Hematopoietic multipotent progenitor cell (in vitro differentiated cells): Measurements from ENCODE around the gene MGLL. TPM values are rescaled to one million over a fixed set of nuclear protein-coding genes. Genes with fewer than 3 reads are reported as not detected.
A peak's percentile ranks its signal among the peaks of the same experiment; 100 is the strongest.

Source experiments
- DNase-seq, 3 donors: peaks; one replicate each; pipeline ENCODE4 v3.0.0-alpha.2; 2011 to 2015; ENCODE audit warnings: low read depth in 2 of 3, low spot score in 2 of 3
- total RNA-seq: library from RNA; depleted of rRNA; stranded (reverse); fragments of >200 nt; gene quantifications from one replicate; pipeline ENCODE4 v1.2.3, GENCODE V29; 2012

MGLL gene
- total RNA-seq, 1 donor: 52.2 TPM

DNA sequence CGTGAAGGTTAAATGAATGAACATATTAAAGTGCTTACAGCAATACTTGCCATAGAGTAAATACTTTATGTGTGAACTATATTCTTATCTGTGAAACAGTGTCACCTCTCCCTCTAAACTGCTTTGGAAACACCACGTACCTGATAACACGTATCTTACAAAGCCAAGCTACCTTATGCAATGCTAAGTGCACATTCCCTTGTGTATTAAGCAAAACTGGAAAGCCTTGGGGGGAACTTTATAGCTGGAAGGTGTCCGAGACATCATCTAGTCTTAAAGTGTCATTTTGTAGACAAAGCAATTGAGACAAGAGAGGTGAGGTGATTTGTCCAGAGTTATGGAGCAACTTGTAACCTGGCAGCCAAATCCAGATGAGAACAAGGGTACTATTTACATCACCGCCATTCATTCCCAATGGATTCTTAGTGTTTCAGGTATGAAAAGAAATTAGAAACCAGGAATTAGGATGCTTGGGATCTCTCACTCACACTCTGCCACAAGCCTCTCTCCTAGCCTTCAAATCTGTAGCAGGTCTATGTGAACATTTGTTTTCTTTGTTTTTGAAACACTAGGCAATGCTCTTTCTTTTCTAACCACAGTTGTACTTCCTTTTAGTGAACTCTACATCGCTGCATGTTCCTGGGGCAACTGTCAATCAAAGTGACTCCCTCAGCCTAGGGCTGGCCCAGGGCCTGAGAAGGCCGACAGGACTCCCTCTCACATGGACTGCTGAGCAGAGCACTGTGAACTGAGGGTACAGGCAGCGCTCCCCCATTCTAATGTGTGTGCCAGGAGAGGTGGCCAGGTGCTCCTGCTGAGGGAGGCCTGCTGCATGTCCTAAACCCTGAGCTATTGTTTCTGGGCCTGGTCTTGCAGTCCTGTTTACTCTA is 13.9 kb upstream of the MGLL start:
- DNase-seq: peak in 1 of 3 donors; percentile 60

DNA sequence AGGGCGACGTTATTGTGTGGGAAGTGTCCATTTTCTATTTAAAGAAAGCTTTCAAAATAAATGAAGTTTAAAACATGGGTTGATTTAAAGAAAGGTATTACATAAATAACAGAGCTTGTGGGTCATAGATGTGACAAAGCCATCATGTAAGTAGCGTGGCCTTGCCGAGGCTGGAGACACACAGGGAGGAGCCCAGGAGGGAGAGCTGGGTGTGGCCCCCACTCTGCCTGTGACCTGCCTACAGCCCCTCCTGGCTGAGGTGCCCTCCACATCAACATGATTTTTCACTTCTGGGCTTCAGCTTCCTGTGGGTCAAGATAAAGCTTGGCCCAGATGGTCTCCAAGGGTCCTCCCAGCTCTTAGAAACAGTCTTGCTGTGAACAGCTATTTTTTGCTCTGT is 12.5 kb upstream of the MGLL start:
- no peak for DNase-seq

- DNase-seq: no peak
Measured at GRCh38 chr3:127833281-127834032, 11.1 kb upstream of the MGLL start.

DNA sequence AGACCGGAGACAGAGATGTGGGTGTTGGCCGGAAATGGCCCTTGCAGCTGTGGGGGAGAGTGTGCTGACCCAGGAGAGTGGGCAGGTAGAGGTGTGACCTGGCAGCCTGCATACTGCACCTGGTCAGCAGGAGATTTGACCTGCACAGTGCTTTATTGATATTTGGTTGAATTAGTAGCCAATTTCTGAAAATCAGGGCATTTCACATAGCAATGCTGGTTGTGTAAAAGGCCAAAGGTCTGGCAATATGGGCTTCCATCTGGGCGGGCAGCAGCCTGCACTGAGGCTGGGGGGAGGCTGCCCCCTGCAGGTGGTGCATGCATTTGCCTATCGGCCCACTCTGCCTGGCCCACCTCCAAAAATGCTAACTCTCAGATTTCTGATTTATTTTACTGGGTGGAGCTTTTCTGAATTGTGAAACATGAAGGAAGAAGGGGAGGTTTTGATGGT is 9.4 kb upstream of the MGLL start:
- DNase-seq: peak in 2 of 3 donors; percentile 62 to 87

DNA sequence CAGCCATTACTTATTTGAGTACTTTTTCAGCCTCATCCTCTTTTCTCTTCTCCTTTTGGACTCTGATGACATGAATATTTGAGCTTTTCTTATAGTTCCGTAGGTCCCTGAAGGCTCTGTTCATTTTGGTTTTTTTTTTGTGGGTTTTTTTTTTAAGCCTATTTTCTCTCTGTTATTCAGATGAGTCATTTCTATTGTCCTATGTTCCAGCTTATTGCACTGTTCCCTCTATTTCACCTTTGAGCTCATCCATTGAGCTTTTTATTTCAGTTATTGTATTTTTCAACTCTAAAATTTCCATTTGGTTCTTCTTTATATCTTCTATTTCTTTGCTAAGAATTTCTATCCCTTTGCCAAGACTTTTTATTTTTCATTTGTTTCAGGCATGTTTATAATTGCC is 7.2 kb upstream of the MGLL start:
- no peak for DNase-seq

GRCh38 chr3:127827808-127828207 is 5.5 kb upstream of the MGLL start:
- no peak for DNase-seq

- no peak for DNase-seq
Measured at GRCh38 chr3:127825756-127826155, 3.4 kb upstream of the MGLL start.

GRCh38 chr3:127824151-127824825 is 2.0 kb upstream of the MGLL start:
- no peak for DNase-seq

DNA sequence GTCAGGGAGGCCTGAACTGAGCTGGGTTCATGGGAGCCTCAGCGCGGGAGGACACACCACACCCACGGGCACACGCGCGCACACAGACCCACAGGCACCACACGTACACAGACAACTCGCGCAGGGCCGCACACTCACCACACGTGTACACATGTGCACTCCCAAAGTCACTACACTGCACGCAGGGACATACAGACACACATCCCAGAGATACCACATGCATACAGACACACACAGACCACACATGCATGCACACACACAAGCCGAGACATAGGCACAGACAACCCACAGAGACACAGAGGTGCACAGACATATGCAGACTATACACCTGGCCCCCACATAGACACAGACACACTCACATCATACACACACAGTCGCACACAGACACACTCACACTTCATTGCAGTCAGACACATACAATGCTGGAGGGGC is 1.1 kb upstream of the MGLL start:
- DNase-seq: no peak

DNA sequence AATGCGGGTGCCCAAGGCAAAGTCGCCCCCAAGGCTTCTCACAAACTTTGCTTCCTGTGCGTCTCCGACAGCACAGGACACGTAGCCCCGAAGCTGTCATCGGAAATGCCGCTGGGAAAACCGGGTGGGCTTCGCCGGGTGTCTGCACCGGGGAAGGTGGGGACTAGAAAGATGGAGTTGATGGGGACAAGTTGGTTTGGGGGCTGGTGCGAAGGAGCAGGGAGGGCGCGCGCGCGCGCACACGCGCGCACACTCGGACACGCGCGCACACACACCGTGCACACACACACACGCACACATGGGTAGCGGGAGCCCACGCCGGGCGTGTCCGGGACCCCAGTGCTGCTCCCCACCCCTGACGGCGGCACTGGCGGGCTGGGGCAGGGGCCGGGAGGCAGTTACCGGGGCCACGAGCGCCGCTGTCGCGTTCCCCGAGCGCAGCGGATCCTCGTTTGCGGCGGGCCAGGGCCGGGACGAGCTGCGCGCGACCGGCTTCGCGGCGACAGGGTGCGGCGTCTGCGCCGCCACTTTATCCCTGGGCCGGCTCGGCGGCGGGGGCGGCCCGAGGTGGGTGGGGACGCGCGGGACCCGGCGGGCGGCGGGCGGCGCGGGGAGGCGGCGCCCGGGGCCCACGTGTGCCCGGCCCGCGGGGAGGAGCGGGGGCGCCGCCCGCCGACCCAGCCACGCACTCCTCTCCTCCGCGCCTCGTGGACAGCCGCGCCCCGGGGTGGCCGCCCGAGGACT is 539 bp upstream of the MGLL start:
- peak in 2 of 3 donors; percentile 64 to 65 for DNase-seq

DNA sequence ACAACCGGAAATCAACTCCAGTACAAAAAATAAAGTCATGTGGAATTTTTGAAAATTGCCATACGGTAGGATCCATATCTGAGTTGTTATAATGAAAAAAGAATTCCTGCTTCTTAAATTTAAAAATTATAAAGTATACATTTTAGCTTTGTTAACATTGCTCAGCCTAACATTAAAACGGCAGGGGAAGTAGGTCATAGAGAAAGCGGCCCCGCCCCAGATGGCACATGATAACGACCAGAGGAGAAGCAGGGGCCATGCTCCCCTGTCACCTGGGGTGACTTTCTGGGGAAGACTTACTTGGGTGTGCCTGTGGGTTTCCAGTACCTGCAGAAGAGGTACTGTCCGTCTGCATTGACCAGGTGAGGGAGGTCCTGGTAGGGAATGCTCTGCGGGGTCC is 921 bp downstream of the MGLL start:
- DNase-seq: peak in 2 of 3 donors; percentile 57 to 72

DNA sequence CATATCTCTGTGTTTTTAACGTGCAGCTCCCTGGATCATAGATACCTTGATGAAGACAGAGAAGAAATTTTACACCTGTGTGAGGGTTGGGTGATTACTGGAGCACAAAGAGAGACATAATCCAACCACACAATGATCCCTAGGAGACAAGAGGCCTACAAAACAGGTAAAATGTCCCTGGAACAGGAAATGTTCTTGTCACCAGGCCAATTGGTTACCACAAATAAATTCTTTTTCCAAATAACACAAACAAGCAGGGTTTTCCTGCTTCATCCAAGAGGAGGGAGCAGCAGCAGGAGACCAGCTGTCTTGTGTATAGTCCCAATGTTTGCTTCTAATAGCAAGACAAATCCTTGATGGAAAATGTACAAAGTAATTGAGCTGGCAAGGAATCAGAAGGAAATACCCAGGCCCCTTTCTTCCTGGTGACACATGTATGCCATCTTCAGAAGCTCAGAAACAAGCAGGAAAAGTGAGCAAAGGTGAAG is 1.4 kb downstream of the MGLL start:
- no peak for DNase-seq

GRCh38 chr3:127820221-127820825 is 2.0 kb downstream of the MGLL start:
- DNase-seq: peak in 1 of 3 donors; percentile 54

- no peak for DNase-seq
Measured at GRCh38 chr3:127819656-127820055, 2.7 kb downstream of the MGLL start.

DNA sequence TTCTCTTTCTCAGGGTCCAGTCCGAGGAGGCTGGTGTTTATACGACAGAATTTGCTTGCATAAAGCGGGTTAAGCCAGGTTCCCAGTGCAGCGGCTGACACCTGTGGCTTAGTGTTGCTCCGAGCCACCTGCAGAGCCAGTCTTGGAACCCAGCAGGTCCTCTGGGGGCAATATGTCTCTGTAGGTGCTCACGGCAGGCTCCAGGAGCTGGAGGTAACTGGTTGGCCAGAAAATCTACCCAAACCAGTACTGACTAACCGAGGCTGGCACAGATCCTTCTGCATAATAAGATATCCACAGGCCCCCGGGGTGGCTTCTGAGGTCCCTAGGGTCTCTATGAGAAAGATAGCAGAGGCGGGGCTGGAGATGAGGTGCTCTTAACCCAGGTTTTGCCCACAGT is 3.2 kb downstream of the MGLL start:
- DNase-seq: no peak

GRCh38 chr3:127817406-127817841 is 4.9 kb downstream of the MGLL start:
- no peak for DNase-seq

- no peak for DNase-seq
Measured at GRCh38 chr3:127816783-127817405, 5.4 kb downstream of the MGLL start.

GRCh38 chr3:127815641-127816605 is 6.4 kb downstream of the MGLL start:
- no peak for DNase-seq
